SK-N-SH (cell line): ENCODE results near the gene SDF4.

Source experiments
- CHD2 ChIP-seq: fragments of 150-350 bp; IDR thresholded peaks from 2 replicates; pipeline ENCODE4 v1.6.1; 2018; ENCODE audit warnings: low read length; ENCODE audit not compliant: partially characterized antibody
- FOSL2 ChIP-seq: IDR thresholded peaks from 2 replicates; pipeline ENCODE4 v1.4.0; 2012; ENCODE audit warnings: low read depth, mild to moderate bottlenecking, moderate library complexity, borderline replicate concordance
- FOXM1 ChIP-seq: IDR thresholded peaks from 2 replicates; pipeline ENCODE4 v1.4.0; 2012; ENCODE audit warnings: low read depth, mild to moderate bottlenecking
- GABPA ChIP-seq: IDR thresholded peaks from 2 replicates; pipeline ENCODE4 v1.4.0; 2012; ENCODE audit warnings: low read depth, mild to moderate bottlenecking
- POLR2AphosphoS5 ChIP-seq: IDR thresholded peaks from 2 replicates; pipeline ENCODE4 v1.6.1; 2012; ENCODE audit warnings: low read depth, low read length
- RAD21 ChIP-seq: IDR thresholded peaks from 2 replicates; pipeline ENCODE4 v1.6.1; 2012; ENCODE audit warnings: mild to moderate bottlenecking, low read length
- RCOR1 ChIP-seq: fragments of 150-350 bp; IDR thresholded peaks from 2 replicates; pipeline ENCODE4 v1.6.1; 2017; ENCODE audit warnings: antibody characterized with exemption, low read length
- TAF1 ChIP-seq: IDR thresholded peaks from 2 replicates; pipeline ENCODE4 v1.6.1; 2012; ENCODE audit warnings: low read depth, mild to moderate bottlenecking, low read length, moderate library complexity, borderline replicate concordance
- TF ChIP-seq, protein P1 (sequence below): fragments of 200-600 bp; sonication (generic); IDR thresholded peaks from 2 replicates; pipeline ENCODE4 v1.6.1; 2017; ENCODE audit warnings: antibody characterized with exemption, mild to moderate bottlenecking, moderate library complexity
- TF ChIP-seq, protein P2 (sequence below): IDR thresholded peaks from 2 replicates; pipeline ENCODE4 v1.6.1; 2012; ENCODE audit warnings: mild to moderate bottlenecking, low read depth, low read length, moderate library complexity
- TF ChIP-seq, protein P3 (sequence below): IDR thresholded peaks from 2 replicates; pipeline ENCODE4 v1.4.0; 2012; ENCODE audit warnings: low read depth

DNA sequence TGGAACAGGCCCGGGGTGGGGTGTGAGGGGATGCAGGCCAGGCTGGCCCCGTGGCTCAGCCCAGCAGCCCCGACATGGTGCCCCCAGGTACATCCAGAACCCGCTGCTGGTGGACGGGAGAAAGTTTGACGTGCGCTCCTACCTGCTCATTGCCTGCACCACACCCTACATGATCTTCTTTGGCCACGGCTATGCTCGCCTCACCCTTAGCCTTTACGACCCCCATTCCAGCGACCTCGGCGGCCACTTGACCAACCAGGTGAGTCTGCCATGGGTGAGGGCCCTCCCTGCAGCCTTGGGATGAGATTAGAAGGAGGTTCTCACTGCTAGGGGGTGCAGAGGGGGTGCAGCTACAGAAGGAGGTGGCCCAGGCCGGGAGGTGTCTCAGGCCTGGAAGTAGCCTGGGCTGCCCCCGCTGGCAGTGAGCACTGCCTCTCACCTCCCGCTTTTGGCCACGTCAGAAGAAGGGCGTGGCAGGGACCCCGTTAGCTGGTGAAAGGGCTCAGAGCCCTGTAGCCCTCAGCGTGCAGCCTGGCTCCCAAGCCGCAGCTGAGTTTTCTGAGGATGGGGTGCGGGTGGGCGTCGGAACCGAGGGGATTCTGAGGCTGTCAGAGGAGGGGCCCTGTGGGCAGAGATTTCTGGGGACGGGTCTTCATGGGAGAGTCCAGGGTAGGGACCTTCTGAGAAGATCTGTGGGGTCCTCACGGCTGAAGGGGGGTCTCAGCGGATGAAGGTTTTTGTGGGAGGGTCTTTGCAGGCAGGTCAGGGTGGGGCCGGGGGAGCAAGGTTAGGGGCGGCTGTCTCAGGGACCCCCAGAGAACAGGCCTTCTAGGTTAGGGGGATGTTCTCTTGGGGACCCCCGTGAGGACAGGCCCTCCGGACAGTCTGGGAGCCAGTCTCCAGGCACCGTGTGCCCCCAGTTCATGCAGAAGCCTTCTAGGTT, 47.7 kb downstream of the SDF4 start:
- TF ChIP-seq, protein P1, sequence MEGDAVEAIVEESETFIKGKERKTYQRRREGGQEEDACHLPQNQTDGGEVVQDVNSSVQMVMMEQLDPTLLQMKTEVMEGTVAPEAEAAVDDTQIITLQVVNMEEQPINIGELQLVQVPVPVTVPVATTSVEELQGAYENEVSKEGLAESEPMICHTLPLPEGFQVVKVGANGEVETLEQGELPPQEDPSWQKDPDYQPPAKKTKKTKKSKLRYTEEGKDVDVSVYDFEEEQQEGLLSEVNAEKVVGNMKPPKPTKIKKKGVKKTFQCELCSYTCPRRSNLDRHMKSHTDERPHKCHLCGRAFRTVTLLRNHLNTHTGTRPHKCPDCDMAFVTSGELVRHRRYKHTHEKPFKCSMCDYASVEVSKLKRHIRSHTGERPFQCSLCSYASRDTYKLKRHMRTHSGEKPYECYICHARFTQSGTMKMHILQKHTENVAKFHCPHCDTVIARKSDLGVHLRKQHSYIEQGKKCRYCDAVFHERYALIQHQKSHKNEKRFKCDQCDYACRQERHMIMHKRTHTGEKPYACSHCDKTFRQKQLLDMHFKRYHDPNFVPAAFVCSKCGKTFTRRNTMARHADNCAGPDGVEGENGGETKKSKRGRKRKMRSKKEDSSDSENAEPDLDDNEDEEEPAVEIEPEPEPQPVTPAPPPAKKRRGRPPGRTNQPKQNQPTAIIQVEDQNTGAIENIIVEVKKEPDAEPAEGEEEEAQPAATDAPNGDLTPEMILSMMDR = no peak
- no peak for TF ChIP-seq RCOR1
- no peak for TF ChIP-seq TAF1
- TF ChIP-seq RAD21 = no peak
- TF ChIP-seq, protein P2, sequence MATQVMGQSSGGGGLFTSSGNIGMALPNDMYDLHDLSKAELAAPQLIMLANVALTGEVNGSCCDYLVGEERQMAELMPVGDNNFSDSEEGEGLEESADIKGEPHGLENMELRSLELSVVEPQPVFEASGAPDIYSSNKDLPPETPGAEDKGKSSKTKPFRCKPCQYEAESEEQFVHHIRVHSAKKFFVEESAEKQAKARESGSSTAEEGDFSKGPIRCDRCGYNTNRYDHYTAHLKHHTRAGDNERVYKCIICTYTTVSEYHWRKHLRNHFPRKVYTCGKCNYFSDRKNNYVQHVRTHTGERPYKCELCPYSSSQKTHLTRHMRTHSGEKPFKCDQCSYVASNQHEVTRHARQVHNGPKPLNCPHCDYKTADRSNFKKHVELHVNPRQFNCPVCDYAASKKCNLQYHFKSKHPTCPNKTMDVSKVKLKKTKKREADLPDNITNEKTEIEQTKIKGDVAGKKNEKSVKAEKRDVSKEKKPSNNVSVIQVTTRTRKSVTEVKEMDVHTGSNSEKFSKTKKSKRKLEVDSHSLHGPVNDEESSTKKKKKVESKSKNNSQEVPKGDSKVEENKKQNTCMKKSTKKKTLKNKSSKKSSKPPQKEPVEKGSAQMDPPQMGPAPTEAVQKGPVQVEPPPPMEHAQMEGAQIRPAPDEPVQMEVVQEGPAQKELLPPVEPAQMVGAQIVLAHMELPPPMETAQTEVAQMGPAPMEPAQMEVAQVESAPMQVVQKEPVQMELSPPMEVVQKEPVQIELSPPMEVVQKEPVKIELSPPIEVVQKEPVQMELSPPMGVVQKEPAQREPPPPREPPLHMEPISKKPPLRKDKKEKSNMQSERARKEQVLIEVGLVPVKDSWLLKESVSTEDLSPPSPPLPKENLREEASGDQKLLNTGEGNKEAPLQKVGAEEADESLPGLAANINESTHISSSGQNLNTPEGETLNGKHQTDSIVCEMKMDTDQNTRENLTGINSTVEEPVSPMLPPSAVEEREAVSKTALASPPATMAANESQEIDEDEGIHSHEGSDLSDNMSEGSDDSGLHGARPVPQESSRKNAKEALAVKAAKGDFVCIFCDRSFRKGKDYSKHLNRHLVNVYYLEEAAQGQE = no peak
- TF ChIP-seq FOXM1 = no peak
- TF ChIP-seq, protein P3, sequence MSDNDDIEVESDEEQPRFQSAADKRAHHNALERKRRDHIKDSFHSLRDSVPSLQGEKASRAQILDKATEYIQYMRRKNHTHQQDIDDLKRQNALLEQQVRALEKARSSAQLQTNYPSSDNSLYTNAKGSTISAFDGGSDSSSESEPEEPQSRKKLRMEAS = no peak
- TF ChIP-seq FOSL2 = no peak
- no peak for TF ChIP-seq GABPA
- no peak for TF ChIP-seq CHD2
- no peak for TF ChIP-seq POLR2AphosphoS5
